Measurements from ENCODE around the gene KANK4. TPM values are rescaled to one million over a fixed set of nuclear protein-coding genes. Genes with fewer than 3 reads are reported as not detected.
"Not testable (repeated sequence)": the region's sequence is repeated elsewhere in the genome, so short reads cannot be mapped to it uniquely, and the experiment has no call there.

KANK4 gene
- total RNA-seq, 1 donor from 2014 or later = 10.1 TPM

DNA sequence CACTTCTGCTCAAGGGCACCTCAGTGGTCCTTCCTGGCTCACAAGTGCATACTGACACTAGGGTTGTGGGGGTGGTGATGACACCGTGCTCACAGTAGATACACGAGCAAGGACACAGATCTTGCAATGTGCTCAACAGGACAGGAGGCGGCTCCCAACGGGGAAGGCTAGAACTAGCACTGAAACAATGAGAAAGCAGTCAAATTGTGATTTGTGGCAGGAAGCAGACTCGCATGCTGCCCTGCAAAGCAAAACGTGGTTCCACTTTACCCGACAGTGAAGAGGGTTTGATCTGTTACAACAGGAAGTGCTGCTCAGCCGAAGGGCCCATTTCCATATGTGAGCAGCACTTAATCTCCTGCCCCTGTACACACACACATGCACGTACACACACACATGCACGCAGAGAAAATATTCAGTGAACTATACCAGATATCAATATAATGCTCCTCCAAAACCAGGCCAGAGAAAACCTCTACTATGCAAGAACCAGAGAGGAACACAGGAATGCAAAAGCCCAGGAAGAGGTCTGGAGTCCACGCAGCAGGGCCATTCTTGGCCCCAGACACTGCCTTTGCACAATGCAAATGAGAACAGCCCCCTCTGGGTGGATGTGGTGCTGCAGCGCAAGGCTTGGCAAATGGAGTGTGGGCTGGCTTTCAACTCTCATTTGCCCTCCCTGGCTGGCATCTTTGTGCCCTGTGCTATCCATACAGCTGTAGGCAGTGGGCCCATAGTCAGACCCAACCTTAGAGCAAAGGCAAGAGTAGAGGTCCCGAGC, 47.1 kb downstream of the KANK4 start:
- DNase-seq = peak; percentile 82

- no peak for DNase-seq
These were observed 48.1 kb downstream of the KANK4 start for GRCh38 chr1:62271134-62271533.

GRCh38 chr1:62269851-62270495, 49.3 kb downstream of the KANK4 start:
- no peak for DNase-seq

- DNase-seq = no peak
These were observed 49.8 kb downstream of the KANK4 start for GRCh38 chr1:62269439-62269838.

- DNase-seq = no peak
These were observed 50.9 kb downstream of the KANK4 start for GRCh38 chr1:62268315-62268714.

GRCh38 chr1:62265956-62266935, 53.0 kb downstream of the KANK4 start:
- DNase-seq = no peak

DNA sequence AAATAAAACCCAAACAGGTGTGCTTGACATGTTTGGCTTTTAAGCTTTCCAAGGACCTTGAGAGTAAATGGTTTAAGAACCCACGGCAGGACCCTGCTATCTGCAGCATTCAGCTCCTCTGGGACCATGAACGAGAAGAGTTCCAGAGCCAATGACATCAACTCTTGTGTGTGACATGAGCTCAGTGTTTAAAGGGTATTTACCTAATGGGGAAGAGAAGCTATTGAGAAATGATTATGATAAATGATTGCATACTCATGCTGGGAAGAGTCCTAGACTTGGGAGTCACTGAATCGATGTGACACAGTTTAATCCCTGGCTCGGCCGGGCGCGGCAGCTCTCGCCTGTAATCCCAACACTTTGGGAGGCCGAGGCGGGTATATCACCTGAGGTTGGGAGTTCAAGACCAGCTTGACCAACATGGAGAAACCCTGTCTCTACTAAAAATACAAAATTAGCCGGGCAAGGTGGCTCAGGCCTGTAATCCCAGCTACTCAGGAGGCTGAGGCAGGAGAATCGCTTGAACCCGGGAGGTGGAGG, 55.4 kb downstream of the KANK4 start:
- no peak for DNase-seq

- DNase-seq = no peak
These were observed 56.0 kb downstream of the KANK4 start for GRCh38 chr1:62263006-62263813.

GRCh38 chr1:62260688-62261087, 58.5 kb downstream of the KANK4 start:
- DNase-seq = no peak

DNA sequence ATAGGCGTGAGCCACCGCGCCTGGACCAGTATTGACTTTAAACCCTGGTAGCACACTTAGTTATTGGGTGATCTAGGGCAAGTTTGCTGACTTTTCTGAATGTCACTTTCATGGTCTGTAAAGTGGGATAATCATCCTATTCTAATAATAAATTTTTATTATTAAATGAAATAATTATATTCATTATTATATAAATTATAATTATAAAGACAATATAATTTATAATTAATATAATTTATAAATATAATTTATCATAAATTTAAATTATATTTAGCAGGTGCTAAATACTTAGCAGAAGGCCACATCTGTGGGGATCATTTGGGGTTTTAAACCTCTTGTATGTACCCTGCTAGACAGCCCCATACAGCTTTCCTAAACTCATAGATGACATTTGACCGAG, 59.7 kb downstream of the KANK4 start:
- DNase-seq = no peak

GRCh38 chr1:62250126-62250726, 69.0 kb downstream of the KANK4 start:
- DNase-seq = no peak

- no peak for DNase-seq
These were observed 71.7 kb downstream of the KANK4 start for GRCh38 chr1:62247391-62248168.

- DNase-seq = no peak
These were observed 74.0 kb downstream of the KANK4 start for GRCh38 chr1:62245201-62245600.

GRCh38 chr1:62244380-62244779, 74.9 kb downstream of the KANK4 start:
- DNase-seq = not testable (repeated sequence)

GRCh38 chr1:62241371-62242131, 77.7 kb downstream of the KANK4 start:
- DNase-seq = no peak

GRCh38 chr1:62240651-62241370, 78.4 kb downstream of the KANK4 start:
- DNase-seq = no peak

- DNase-seq = not testable (repeated sequence)
These were observed 79.4 kb downstream of the KANK4 start for GRCh38 chr1:62239652-62240403.

DNA sequence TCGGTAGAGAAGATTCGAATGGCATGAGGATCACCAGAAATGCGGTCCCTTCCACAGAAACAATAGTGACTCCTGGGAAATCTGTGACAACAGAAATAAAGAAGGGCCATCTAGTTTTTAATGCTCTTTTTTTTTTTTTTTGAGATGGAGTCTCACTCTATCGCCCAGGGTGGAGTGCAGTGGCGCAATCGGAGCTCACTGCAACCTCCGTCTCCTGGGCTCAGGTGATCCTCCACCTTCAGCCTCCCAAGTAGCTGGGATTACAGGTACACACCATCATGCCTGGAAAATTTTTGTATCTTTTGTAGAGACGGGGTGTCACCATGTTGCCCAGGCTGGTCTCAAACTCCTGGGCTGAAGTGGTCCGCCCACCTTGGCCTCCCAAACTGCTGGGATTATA, 80.7 kb downstream of the KANK4 start:
- DNase-seq = no peak
